ENCODE data around the gene PTPRM.

DNA sequence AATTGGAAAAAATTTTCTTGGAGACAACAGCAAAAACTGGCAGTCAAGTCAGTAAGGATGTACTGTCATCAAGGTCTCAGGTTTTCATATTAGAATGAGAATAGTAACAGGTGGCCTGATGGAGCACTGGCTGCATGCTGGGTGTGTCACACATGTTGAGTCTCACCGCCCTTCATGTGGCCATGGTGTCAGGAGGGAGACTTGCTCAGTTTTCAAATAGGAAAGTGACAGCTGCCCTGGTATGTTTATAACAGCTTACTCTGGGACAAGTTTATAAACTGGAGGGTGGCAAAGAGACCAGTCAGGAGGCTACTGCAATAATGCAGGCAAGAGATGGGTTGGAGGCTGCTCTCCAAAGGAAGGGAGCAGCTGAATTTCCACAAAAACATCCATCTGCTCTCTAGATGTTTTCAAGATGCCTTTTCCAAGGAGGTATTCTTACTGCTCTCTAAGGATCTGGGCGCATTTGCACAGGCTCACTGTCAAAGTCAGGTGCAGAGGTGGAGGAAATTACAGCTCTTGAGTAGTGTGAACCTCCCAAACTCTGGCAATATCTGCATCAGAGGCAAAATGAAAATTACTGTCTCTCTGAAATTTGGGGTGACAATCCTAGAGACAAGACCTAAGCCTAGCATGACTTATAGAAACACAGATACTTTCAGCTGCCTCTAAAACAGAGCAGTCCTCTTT lies 720.2 kb downstream of the PTPRM start:
- no peak for TF ChIP-seq CTCF (IDR thresholded peaks at IDR 0.05)
- no peak for TF ChIP-seq CBFB (CRISPR knock-in tag; IDR thresholded peaks at IDR 0.05; ENCODE audit: low read depth)
- TF ChIP-seq ATF2 (CRISPR knock-in tag; IDR thresholded peaks at IDR 0.05; ENCODE audit: borderline replicate concordance, low read depth) = no peak
